HT1080 (cell line): ENCODE measurements around the gene LRP4. TPM values are rescaled to one million over a fixed set of nuclear protein-coding genes. Genes with fewer than 3 reads are reported as not detected.
A peak's percentile ranks its signal among the peaks of the same experiment; 100 is the strongest.

Experiments
- DNase-seq: peaks from one replicate; pipeline ENCODE4 v3.0.0-alpha.2; 2015; ENCODE audit warnings: low read depth
- total RNA-seq: library from RNA; depleted of rRNA; stranded (reverse); fragments of >200 nt; shearing (Covaris generic); gene quantifications from 2 replicates; pipeline ENCODE4 v1.2.3, GENCODE V29; 2014

The LRP4 gene
- total RNA-seq, 1 experiment from 2014 or later, result 2.1 TPM

DNA sequence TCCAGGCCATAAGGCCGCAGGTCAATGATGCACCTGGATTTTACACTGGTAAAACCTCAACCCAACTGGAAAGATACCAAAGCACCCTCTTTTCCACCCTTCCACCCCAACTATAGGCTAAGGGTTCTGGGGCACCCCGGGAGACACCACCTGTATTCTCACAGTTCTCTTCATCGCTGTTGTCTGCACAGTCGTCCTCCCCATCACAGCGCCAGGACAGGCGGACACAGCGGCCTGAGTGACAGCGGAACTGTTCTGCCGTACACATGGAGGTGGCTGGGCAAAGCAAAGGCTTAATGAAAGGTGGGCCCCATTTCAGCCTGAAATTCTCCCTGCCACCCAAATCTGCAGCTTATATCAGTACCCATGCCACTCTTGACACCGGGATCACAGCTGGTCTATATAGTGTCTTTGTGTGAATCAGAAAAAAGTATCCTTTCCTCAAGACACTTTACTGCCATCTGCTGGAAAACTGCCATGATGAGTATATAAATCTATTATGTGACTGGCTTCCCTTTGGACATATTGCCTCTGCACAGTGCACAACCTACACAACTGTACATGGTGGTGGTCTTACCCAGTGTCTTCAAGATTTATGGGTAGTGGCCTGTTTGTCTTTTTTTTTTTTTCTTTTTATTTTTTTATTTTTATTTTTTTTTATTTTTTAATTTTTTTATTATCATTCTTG lies 21.5 kb downstream of the LRP4 start:
- peak; percentile 59 for DNase-seq

DNA sequence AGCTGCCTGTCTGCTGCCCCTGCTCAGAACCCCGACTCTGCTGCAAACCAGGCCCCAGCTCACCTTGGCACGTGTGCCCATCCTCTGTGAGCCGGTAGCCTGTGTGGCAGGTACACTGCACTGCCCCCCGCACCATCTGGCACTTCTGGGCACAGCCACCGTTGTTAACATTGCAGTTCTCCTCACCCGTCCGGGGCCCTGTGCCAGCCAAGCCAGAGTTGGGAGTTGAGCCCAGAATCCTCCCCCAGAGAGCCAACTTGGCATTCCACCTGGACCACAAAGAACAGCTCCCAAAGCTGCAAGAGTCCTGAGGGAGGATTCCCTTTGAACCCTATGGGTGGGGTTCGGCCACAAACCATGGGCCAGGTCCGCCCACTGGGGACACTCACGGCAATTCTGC lies 22.5 kb downstream of the LRP4 start:
- DNase-seq, result no peak

DNA sequence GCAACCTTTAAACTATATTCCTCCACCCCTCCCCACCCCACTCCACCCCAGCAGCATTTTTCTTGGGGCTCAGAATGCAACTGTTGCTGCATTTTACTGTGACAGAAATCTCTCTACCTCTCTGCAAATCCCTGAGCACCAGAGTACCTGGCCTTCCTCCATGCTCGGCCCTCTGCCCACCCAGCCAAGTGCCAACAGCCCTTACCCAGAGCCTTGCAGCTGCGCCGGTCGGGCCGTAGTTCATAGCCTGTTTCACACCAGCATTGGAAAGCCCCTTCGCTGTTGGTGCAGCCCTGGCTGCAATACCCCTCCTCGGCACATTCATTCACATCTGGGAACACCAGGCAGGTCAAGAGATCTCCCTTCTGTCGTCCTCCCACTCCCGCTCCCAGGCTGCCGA lies 23.4 kb downstream of the LRP4 start:
- no peak for DNase-seq

DNA sequence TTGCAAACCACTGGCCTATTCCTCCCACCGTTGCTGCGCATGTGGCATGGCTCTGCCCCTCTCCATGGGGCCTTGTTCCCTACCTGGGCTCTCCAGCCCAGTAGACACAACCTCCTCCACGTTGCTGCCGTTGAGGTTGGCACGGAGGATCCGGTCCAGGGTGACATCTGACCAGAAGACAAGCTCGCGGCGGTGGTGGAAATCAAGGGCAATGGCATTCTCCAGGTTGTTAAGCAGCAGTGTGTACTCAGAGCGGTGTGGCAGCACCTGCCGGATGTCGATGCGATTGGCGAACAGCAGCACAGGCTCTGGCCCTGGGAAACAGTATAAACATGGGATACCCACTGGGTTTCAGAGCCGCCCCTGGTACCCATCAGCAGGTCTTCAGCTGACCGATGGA lies 23.8 kb downstream of the LRP4 start:
- no peak for DNase-seq

DNA sequence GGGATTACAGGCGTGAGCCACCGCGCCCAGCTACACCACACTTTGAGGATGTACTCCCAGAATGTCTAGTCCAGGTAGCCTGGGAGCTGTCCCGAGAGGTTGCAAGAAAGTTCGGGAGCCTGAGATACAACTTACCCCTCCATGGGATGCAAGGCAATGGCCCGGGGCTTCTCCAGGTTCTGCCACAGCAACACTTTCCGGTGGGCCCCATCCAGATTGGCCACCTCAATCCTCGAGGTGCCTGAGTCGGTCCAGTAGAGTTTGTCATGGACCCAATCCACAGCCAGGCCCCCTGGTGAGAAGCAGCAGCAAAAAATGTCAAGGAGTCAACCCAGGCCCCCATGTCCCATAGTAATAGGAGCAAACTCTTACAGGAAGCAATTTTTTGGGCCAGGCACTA lies 25.5 kb downstream of the LRP4 start:
- no peak for DNase-seq

DNA sequence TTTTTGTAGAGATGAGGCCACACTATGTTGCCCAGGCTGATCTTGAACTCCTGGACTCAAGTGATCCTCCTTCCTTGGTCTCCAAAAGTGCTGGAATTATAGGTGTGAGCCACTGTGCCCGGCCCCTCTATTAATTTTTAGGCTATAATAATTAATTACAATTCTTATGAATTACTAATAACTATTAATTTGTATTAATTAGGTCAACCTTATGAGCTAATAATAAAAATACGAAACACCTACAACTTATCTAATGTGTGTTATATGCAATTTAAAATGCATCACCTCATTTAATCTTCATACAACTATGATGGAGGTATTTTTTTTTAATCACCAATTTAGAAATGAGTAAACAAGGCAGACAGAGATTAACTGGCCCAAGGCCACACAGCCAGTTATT lies 26.2 kb downstream of the LRP4 start:
- no peak for DNase-seq

DNA sequence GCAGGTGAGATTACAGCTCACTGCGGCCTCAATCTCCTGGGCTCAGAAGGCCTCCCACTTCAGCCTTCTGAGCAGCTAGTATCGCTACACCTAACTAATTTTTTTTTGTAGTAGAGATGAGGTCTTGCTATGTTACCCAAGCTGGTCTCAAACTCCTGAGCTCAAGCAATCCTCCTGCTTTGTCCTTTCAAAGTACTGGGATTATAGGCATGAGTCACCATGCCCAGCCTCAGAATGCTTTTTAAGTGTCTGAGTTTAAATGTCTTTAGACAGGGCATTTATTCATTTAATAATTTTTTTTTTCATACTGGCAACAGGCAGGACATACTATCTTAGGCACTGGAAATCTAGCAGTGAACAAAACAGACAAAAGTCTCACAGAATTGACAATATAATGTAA lies 27.7 kb downstream of the LRP4 start:
- DNase-seq, result no peak

DNA sequence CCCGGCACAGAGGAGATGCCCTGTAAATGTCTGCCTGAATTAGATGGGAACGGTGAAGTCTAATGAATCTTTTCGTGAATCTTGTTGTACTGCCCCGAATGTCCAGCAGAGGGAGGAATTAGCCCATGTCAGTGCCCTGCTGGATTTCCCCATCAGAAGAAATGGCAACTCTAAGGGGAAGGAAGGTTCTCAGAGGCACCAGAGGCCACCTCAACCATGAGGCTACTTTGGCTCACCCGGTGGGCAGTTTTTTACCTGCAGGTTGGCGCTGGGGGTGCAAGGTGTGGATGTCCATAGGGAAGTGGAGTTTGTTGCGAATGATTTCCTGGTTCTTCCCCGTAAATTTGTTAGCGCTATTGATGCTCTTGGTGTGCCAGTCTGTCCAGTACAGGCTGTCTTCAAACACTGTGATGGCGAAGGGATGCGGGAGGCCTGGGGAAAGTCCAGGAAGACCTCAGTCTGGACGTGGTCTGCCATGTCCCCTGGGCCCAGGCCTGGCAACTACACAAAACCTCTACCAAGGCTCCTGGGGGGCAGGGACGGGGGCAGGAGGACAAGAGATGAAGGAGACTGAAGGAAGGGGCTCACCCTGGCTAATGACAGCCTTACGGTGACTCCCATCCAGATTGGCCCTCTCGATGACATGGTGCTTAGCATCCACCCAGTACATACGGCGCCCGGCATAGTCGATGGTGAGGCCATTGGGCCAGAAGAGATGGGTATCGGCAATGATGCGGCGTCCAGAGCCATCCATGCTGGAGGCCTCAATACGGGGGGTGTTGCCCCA lies 28.5 kb downstream of the LRP4 start:
- DNase-seq, result peak; percentile 53

DNA sequence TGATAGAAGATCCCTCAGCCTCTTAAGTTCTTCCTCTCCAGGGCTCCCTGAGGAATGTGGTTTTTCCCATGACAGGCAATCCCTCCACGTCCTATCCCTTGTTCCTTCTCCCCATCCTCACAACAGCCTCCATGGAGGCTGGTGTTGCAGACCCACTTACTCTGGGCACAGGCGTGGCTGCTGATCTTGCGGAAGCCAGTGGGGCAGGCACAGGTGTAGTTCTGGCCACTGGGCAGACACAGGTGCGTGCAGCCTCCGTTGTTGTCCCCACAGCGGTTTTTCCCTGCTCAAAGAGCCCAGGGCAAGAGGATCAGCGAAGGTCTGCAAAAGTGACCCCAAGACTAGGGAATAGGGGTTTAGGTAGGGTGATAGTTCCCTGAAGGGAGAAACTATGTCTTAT lies 29.1 kb downstream of the LRP4 start:
- DNase-seq, result no peak

DNA sequence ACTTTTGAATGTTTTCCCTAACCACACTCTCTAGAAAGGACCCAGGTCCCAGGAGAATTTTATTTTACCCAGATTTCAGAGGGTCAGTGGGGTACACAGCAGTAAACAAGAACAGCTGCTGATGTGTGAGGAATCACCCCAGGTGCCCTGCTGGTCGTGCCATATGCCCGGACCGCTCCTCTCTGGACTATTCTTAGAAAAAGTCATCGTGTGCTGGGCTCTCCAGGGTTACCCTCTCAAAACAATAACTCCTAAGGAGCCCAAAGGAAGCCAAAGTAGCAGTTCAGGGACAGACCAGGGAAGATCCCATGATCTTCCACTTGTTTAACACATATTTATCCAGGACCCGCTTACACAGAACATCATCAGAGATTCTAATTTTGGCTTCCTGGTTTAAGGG lies 29.7 kb downstream of the LRP4 start:
- no peak for DNase-seq

DNA sequence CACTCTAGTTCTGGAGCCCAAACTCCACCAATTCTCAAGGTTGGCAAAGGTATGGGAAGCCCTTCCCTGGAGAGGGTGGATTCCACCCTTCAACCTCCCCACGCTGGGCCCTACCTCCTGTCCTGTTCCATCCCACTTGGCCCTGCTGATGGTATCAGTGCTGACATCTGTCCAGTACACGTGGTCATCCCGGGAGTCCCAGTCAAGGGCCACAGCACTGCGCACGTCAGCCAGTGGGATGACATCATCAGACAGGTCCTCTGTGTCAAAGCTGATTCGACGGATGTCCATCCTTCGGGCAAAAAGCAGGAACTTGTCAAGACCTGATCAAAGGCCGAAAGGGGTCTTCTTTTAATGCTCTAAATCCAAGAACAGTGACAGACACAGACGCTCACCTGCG lies 32.1 kb downstream of the LRP4 start:
- no peak for DNase-seq

DNA sequence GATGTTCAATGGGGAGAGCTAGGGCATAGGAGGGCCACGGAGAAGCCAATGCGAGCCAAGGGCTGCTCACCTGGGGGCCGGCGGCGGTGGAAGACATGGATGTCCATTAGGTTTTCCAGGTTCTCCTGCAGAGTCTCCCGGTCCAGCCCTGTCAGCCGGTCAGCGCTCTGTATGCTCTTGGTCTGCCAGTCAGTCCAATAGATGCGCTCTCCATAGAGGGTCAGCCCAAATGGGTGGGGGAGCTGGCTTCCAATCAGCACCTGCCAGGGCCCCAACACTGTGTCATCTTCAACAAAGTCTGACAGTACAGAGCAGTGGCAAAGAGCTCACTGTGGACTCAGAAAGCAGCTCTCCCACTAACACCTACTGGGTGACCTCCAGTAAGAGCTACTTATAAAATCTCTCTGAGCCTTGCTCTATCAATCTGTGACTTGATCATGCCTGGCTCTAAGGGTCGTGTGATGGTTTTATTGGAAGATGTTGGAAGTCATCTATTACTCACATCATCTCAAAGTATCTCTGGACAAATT lies 39.2 kb downstream of the LRP4 start:
- DNase-seq, result no peak

DNA sequence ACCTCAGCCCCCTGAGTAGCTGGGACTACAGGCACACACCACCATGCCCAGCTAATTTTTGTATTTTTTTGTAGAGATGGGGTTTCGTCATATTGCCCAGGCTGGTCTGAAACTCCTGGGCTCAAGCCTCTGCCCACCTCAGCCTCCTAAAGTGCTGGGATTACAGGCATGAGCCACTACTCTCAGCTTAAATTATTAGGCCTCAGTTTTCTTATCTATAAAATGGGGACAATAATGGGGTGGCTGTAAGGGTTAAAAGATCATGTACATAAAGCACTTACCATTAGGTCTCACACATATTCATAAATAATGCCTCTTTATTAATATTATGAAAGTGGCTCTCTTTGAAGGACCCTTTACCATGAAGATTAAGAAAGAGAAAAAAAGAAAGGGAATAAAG lies 40.8 kb downstream of the LRP4 start:
- DNase-seq, result no peak

DNA sequence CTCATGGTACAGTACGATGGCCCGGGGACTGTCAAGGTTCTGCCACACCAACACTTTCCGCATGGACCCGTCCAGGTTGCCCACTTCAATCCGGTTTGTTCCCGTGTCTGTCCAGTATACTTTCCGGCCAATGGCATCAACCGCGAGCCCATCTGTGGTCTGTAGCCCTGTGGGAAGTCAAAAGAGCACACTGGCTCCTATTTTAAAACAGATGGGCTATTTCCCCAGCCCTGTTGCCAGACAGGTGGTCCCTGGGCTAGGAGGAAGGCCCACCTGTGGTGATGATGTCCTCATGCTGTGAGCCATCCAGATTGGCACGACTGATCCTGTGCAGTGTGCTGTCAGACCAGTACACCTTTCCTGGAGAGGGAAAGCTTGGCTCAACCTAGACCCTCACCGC lies 41.9 kb downstream of the LRP4 start:
- DNase-seq, result no peak

DNA sequence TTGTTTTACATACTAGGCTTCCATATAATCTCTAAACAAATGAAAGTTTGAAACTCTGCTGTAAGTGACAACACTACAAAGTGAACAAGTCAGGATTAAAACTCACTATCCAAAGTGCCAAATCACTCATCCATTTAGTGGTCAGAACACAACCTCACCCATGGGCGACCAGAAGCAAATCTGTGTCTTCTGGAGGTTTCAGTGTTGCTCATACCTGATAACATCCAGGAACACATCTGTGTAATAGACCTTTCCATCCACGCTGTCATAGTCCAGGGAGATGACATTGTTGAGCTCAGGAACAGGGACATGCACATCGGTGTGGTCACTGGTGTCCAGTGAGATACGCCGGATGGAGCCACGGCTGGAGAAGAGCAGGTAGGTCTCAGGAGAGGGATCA lies 43.8 kb downstream of the LRP4 start:
- DNase-seq, result no peak

DNA sequence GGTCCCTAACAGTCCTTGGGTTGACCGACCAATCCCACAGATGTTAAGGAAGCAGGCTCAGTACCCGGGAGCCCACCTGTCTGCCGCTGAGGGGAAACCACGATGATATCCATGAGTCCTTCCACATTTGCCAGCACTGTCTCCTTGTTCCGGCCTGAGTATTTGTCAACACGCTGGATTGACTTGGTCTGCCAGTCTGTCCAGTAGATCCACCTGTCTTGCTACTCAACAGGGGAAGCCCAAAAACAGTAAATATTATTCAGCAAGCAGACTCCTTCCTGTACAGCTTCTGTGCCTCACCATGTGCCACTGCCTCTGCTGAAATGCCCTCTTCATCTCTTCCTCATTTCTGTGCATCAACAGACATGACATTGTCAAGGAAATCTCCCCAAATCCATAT lies 49.4 kb downstream of the LRP4 start:
- DNase-seq, result no peak

DNA sequence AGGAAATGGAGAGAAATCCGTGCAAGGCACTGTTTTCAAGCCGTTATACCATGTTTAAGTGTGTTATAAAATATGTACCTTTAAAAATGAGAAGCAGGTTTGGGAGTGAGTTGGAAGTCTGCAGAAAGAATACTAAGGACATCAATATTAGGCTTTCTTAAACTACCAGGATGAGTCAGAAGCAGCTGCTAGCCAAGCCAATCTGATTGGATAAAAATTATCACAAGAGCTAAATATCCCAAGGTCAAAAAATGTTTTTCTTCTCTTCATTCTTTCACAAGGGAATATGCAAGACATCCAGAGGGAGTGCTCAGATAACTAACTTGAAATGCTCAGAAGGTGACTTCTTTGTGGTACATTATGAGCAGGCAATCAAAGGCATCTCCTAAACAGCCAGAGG lies 53.0 kb downstream of the LRP4 start:
- DNase-seq, result no peak

DNA sequence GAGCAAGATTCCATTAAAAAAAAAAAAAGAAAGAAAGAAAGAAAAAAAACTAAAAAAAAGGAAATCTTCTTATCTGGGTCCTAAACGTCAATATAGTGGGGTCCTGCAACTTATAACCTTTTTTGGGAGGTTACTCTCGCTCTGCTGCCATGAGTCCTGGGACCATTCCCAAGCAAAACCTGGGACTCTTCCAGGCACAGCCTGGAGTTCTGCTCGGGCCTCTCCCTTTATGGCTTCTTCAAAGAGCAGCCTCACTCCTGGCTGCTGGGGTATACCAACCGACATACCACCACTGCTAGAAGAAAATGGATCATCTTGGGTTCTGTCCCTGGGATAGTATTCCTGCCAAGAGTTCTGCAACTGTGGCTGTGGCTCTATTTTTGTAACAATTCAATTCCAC lies 58.1 kb downstream of the LRP4 start:
- DNase-seq, result no peak

DNA sequence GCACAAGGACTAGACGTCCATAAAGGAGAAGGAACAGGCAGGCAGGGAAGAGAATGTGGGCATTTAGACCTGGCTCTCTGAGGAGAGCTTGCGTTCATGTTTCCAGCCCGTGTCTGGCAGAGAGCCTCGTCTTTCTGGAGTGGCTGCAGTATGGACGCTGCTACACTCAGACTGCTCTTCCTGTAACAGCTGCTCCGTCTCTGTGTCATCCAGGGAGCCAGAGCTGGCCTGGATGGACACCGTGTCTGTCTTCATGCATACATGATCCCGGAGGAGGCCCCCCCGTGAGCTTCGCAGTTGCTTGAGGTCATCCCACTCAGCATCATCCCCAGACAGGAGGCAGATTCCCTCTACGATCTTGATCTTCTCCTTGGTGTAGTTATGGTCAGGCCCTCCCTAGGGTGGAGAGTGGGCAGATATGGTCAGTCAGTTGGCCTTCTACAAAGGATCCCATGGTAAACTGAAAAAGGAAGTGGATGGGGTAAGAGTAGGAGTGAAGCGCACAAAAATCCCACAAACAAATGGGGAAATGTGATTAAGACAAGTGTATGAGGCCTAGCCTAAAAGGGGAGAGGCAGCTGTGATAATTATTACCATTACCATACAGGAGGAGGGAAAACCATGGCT lies 59.3 kb downstream of the LRP4 start:
- no peak for DNase-seq

DNA sequence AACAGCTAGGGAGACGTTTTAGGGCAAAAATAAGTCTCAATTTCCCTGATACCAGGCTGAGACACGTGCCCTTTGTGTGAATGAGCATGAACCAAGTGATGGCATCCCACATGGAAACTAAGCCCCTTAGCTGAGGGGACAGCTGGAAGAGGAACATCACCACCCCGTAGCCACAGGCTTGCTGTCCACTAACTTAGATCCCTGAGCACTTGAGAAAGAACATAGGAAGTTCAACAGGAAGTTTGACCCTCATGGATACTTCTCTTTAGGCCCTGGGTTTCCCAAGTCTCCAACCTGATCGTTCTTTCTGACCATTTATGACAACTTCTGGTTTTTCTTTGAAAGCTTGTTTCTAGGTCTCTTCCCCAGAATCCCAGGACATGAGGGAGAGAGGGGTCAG lies 60.7 kb downstream of the LRP4 start:
- no peak for DNase-seq

DNA sequence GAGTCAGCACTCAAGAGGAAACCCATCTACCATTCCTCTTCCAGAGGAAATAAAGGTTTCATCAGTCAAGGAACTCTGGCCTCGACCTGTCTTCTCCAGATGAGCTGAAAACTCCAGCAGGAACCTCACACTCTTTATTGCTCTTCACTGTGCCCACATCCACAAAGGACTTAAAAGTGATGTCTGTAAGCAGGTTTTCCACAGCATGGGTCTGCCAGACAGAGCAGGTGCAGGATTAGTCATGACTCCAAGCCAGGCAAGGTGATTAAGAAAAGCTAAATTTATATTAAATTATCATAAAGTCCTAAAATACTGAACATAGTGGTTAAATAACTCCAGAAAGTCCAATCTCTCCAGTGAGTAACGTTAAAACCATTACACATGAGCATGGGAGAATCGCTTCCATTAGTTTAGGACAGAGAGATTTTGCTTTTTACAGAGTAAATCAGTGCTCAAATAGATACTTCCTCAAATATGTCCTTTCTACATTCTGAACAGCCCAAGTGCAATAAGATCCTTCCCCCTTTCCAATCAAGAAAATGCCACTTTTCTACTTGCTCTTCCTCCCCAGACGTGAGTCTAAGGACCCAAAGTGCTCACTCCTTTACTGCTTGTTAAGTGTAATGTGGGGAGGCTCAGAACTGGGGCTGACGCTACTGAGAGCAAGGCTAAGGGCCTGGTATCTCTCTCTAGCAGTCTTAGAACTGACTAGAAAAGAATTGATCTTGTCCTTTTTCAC lies 61.6 kb downstream of the LRP4 start:
- no peak for DNase-seq

DNA sequence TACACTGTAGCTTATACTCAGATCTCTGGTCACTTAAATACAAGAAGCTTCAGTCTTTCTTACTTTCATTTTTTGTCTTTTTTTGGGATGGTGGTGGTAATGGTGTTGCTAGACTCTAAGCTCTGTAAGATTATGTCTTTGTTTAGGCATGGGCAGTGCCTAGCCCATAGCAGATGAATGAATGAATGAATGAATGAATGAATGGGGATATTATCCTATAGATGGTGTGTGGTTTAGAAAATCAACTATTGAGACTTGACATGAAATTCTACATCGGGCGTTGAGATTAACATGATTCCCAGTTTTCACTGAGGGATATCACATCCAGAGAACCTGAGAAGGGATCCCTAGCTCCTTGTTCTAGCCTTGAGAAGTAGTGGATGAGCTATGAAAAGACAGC lies 62.5 kb downstream of the LRP4 start:
- no peak for DNase-seq
